ENCODE measurements around the gene GUCA2A. TPM values are rescaled to one million over a fixed set of nuclear protein-coding genes. Genes with fewer than 3 reads are reported as not detected.

The GUCA2A gene
- total RNA-seq, 1 experiment from 2014 or later, result not detected

- no peak for DNase-seq (ENCODE audit: low spot score)
These were observed 12.5 kb upstream of the GUCA2A start for GRCh38 chr1:42176902-42177519.

- DNase-seq (ENCODE audit: low spot score), result no peak
These were observed 10.9 kb upstream of the GUCA2A start for GRCh38 chr1:42175314-42176054.

- DNase-seq (ENCODE audit: low spot score), result no peak
These were observed 9.6 kb upstream of the GUCA2A start for GRCh38 chr1:42173961-42174735.

GRCh38 chr1:42173155-42173933 lies 8.8 kb upstream of the GUCA2A start:
- DNase-seq (ENCODE audit: low spot score), result peak; percentile 42

- DNase-seq (ENCODE audit: low spot score), result no peak
These were observed 8.0 kb upstream of the GUCA2A start for GRCh38 chr1:42172381-42173133.

GRCh38 chr1:42171679-42172266 lies 7.2 kb upstream of the GUCA2A start:
- DNase-seq (ENCODE audit: low spot score), result no peak

GRCh38 chr1:42170779-42171621 lies 6.5 kb upstream of the GUCA2A start:
- no peak for DNase-seq (ENCODE audit: low spot score)

GRCh38 chr1:42168763-42169162 lies 4.2 kb upstream of the GUCA2A start:
- DNase-seq (ENCODE audit: low spot score), result no peak

- DNase-seq (ENCODE audit: low spot score), result no peak
These were observed 3.8 kb upstream of the GUCA2A start for GRCh38 chr1:42168391-42168670.

- no peak for DNase-seq (ENCODE audit: low spot score)
These were observed 3.3 kb upstream of the GUCA2A start for GRCh38 chr1:42167611-42168390.

GRCh38 chr1:42165511-42166210 lies 1.1 kb upstream of the GUCA2A start:
- peak; percentile 87 for DNase-seq (ENCODE audit: low spot score)

- DNase-seq (ENCODE audit: low spot score), result no peak
These were observed 725 bp downstream of the GUCA2A start for GRCh38 chr1:42163536-42164503.

- no peak for DNase-seq (ENCODE audit: low spot score)
These were observed 1.4 kb downstream of the GUCA2A start for GRCh38 chr1:42163114-42163513.

GRCh38 chr1:42162181-42162580 lies 2.4 kb downstream of the GUCA2A start:
- peak; percentile 33 for DNase-seq (ENCODE audit: low spot score)

- DNase-seq (ENCODE audit: low spot score), result no peak
These were observed 6.4 kb downstream of the GUCA2A start for GRCh38 chr1:42158189-42158588.

GRCh38 chr1:42157667-42158066 lies 6.9 kb downstream of the GUCA2A start:
- no peak for DNase-seq (ENCODE audit: low spot score)

GRCh38 chr1:42155362-42155761 lies 9.2 kb downstream of the GUCA2A start:
- DNase-seq (ENCODE audit: low spot score), result no peak
